SHP77 treated with DMSO at 0.1 percent for 48 hours (cell line): ENCODE data around the gene EIF2S3B.

Experiments used
- DNase-seq: peaks from one replicate; lab custom pipeline; 2025; lab: John Stamatoyannopoulos, UW

EIF2S3B gene

GRCh38 chr12:10554228-10554755 lies 48.6 kb downstream of the EIF2S3B start:
- DNase-seq: no peak

GRCh38 chr12:10554756-10555481 lies 49.2 kb downstream of the EIF2S3B start:
- no peak for DNase-seq

GRCh38 chr12:10557329-10557728 lies 51.6 kb downstream of the EIF2S3B start:
- DNase-seq: no peak

GRCh38 chr12:10557766-10558165 lies 52.1 kb downstream of the EIF2S3B start:
- DNase-seq: no peak
